Effector memory CD4-positive, alpha-beta T cell (primary cell): ENCODE measurements around the gene TNFRSF21.

Source experiments
- DNase-seq, 3 donors: peaks; one replicate each; pipeline ENCODE4 v3.0.0-alpha.2; 2020
- H3K27ac ChIP-seq: 2 replicates; pipeline ENCODE4 v1.7.0; 2013; ENCODE audit warnings: mild to moderate bottlenecking, low read length, moderate library complexity; ENCODE audit not compliant: insufficient read depth, poor library complexity, severe bottlenecking
- H3K27me3 ChIP-seq: replicated peaks from 2 replicates; pipeline ENCODE4 v1.7.0; 2013; ENCODE audit warnings: mild to moderate bottlenecking, low read length; ENCODE audit not compliant: insufficient read depth, control insufficient read depth, poor library complexity, severe bottlenecking
- H3K36me3 ChIP-seq: 2 replicates; pipeline ENCODE4 v1.7.0; 2013; ENCODE audit warnings: mild to moderate bottlenecking, low read length, moderate library complexity; ENCODE audit not compliant: control insufficient read depth, insufficient read depth
- H3K4me1 ChIP-seq: 2 replicates; pipeline ENCODE4 v1.7.0; 2013; ENCODE audit warnings: low read length, mild to moderate bottlenecking; ENCODE audit not compliant: control insufficient read depth, insufficient read depth, poor library complexity, severe bottlenecking
- H3K4me3 ChIP-seq: 2 replicates; pipeline ENCODE4 v1.7.0; 2013; ENCODE audit warnings: low read length, low read depth, mild to moderate bottlenecking; ENCODE audit not compliant: insufficient read depth, poor library complexity, severe bottlenecking
- H3K9me3 ChIP-seq: 2 replicates; pipeline ENCODE4 v1.7.0; 2013; ENCODE audit warnings: mild to moderate bottlenecking, low read length, moderate library complexity; ENCODE audit not compliant: control insufficient read depth
- total RNA-seq, 3 donors: gene quantifications; one replicate each; lab custom pipeline; 2026; lab: John Stamatoyannopoulos, UW

The TNFRSF21 gene, protein sequence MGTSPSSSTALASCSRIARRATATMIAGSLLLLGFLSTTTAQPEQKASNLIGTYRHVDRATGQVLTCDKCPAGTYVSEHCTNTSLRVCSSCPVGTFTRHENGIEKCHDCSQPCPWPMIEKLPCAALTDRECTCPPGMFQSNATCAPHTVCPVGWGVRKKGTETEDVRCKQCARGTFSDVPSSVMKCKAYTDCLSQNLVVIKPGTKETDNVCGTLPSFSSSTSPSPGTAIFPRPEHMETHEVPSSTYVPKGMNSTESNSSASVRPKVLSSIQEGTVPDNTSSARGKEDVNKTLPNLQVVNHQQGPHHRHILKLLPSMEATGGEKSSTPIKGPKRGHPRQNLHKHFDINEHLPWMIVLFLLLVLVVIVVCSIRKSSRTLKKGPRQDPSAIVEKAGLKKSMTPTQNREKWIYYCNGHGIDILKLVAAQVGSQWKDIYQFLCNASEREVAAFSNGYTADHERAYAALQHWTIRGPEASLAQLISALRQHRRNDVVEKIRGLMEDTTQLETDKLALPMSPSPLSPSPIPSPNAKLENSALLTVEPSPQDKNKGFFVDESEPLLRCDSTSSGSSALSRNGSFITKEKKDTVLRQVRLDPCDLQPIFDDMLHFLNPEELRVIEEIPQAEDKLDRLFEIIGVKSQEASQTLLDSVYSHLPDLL
- 0 to 0.97 (median 0) reads per million in 3 donors for total RNA-seq

- peaks cover 11% of the 10 kb centered on the region for H3K27me3 ChIP-seq
- no peak within 1 kb of the TSS for H3K27ac ChIP-seq
- H3K9me3 ChIP-seq, result no peaks in the 10 kb centered on the region
- no peaks in the 10 kb centered on the region for H3K36me3 ChIP-seq
- DNase-seq, result peak; percentile 9 to 44 (median 27)
- peak within 1 kb of the TSS; percentile 67 for H3K4me3 ChIP-seq
- H3K4me1 ChIP-seq, result peaks cover 15% of the 10 kb centered on the region
These were observed at the start of gene TNFRSF21 for GRCh38 chr6:47309291-47310130. Gene TNFRSF21 (minus strand): TSS chr6:47309905. CDS start chr6:47309511, 394 bp downstream.

DNA sequence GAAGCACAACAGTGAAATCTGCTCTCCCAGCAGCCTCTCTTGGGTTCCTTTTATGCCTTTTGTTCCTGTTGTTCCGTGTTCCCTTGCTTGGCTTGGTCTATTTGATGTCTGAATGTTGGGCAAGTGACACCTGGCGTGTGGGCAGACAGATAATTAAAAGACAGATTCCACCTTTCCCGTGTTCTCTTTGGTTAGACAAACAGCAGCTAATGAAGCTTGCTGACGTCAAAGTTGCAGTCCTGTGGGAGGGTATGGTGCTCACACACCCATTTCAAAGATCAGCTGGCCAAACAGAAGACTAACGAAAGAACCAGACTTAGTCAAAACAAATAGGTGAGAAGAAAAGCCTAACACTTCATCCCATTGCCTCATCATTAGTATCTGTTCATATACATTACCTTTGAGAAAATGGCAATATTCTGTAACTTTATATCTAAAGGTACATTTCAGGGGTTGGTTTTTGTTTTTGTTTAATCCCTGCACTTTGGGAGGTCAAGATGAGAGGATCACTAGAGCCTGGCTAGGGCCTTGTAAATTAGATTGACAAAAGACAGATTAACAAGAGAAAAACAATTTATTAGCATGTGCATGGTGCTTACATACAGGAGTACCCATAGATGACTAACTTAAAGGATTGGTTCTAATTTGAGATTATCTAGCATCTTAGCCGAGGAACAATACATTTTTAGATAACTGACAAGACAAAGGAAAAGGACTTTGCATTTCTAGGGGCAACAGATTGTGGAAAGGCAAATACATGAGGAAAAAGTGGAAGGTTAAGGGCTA, 48.9 kb upstream of the TNFRSF21 start:
- no peaks in the 10 kb centered on the region for H3K4me1 ChIP-seq

GRCh38 chr6:47357827-47358226, 48.1 kb upstream of the TNFRSF21 start:
- H3K27me3 ChIP-seq, result peaks cover 5% of the 10 kb centered on the region

More for the DNA sequence above, 48.9 kb upstream of the TNFRSF21 start:
- no peak overlapping the region for H3K27ac ChIP-seq
- peaks cover 5% of the 10 kb centered on the region for H3K27me3 ChIP-seq
- no peak for DNase-seq
- no peak overlapping the region for H3K4me3 ChIP-seq
- no peaks in the 10 kb centered on the region for H3K36me3 ChIP-seq
- no peaks in the 10 kb centered on the region for H3K9me3 ChIP-seq

DNA sequence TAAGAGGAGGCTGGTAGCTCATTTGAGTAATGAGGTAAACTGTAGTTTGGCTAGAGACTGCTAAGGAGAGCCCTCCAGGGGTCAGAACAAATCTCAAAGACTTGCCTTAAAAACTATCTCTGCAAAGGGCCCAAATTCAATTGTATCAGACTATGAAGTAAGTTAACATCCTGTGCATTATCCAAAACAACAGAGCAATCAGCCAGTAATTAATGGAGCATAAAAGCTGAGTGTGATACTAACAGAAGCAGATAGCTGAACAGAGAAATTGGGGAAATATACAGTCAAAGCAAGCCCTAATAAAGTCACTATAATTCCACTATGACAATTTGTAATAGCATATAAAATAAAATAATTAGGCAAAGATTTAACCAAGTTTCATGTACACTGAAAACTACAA, 45.8 kb upstream of the TNFRSF21 start:
- Histone ChIP-seq H3K4me3 (no peak overlapping the region), H3K27me3 (peaks cover 5% of the 10 kb centered on the region), H3K9me3 (no peaks in the 10 kb centered on the region), H3K4me1 (no peaks in the 10 kb centered on the region), H3K27ac (no peak overlapping the region), H3K36me3 (no peaks in the 10 kb centered on the region)
- DNase-seq, result no peak

More at GRCh38 chr6:47357827-47358226, 48.1 kb upstream of the TNFRSF21 start:
- DNase-seq, result no peak
- H3K4me1 ChIP-seq, result no peaks in the 10 kb centered on the region
- no peaks in the 10 kb centered on the region for H3K36me3 ChIP-seq
- no peak overlapping the region for H3K27ac ChIP-seq
- H3K9me3 ChIP-seq, result no peaks in the 10 kb centered on the region
- no peak overlapping the region for H3K4me3 ChIP-seq

GRCh38 chr6:47353871-47354270, 44.2 kb upstream of the TNFRSF21 start:
- Histone ChIP-seq H3K4me3 (no peak overlapping the region), H3K4me1 (no peaks in the 10 kb centered on the region), H3K36me3 (no peaks in the 10 kb centered on the region), H3K27me3 (peaks cover 3% of the 10 kb centered on the region), H3K9me3 (no peaks in the 10 kb centered on the region), H3K27ac (no peak overlapping the region)
- no peak for DNase-seq

GRCh38 chr6:47352966-47353365, 43.3 kb upstream of the TNFRSF21 start:
- Histone ChIP-seq H3K27me3 (no peaks in the 10 kb centered on the region), H3K27ac (no peak overlapping the region), H3K4me1 (no peaks in the 10 kb centered on the region), H3K9me3 (no peaks in the 10 kb centered on the region), H3K36me3 (no peaks in the 10 kb centered on the region), H3K4me3 (no peak overlapping the region)
- DNase-seq, result no peak

GRCh38 chr6:47352194-47352920, 42.7 kb upstream of the TNFRSF21 start:
- H3K9me3 ChIP-seq, result no peaks in the 10 kb centered on the region
- H3K4me3 ChIP-seq, result no peak overlapping the region
- H3K27ac ChIP-seq, result no peak overlapping the region
- H3K4me1 ChIP-seq, result no peaks in the 10 kb centered on the region
- no peaks in the 10 kb centered on the region for H3K27me3 ChIP-seq
- no peaks in the 10 kb centered on the region for H3K36me3 ChIP-seq
- no peak for DNase-seq

DNA sequence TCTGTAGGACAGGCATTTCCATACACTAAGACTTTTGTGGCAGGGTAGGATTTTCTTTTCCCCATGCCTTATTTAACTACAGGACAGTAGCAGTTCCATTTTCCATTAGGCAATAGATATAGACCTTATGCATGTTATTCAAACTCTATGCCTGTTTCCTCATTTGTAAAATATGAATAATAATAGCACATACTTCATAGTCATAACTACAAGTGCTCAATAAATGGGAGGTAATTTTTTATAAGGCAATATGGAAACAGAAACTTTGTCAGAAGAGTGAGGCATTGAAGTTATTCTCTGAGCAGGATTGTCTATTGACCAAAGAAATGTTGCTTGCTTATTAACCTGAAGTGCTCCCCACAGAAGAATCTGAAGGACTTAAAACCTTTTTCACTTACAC, 41.9 kb upstream of the TNFRSF21 start:
- no peak for DNase-seq
- H3K9me3 ChIP-seq, result no peaks in the 10 kb centered on the region
- H3K36me3 ChIP-seq, result no peaks in the 10 kb centered on the region
- no peaks in the 10 kb centered on the region for H3K4me1 ChIP-seq
- H3K4me3 ChIP-seq, result no peak overlapping the region
- no peak overlapping the region for H3K27ac ChIP-seq
- H3K27me3 ChIP-seq, result no peaks in the 10 kb centered on the region

GRCh38 chr6:47349931-47350330, 40.2 kb upstream of the TNFRSF21 start:
- H3K4me3 ChIP-seq, result no peak overlapping the region
- no peaks in the 10 kb centered on the region for H3K27me3 ChIP-seq
- no peak overlapping the region for H3K27ac ChIP-seq
- no peak for DNase-seq
- no peaks in the 10 kb centered on the region for H3K9me3 ChIP-seq
- H3K36me3 ChIP-seq, result no peaks in the 10 kb centered on the region
- H3K4me1 ChIP-seq, result no peaks in the 10 kb centered on the region
